ENCODE measurements around the gene PSEN2.

GRCh38 chr1:226919995-226920394 is 49.6 kb downstream of the PSEN2 start:
- TF ChIP-seq CTCF (conservative IDR thresholded peaks at IDR 0.05; ENCODE audit: low read depth, low read length), result no peak
- TF ChIP-seq EZH2 (IDR thresholded peaks at IDR 0.05; ENCODE audit: borderline replicate concordance, low read depth, low read length, poor library complexity, severe bottlenecking), result no peak

Data from A673 (cell line).